Aortic smooth muscle cell (primary cell): ENCODE measurements around the gene CCDC137. TPM values are rescaled to one million over a fixed set of nuclear protein-coding genes. Genes with fewer than 3 reads are reported as not detected.

Experiments
- total RNA-seq: library from RNA; depleted of rRNA; stranded (reverse); fragments of >200 nt; gene quantifications from 2 replicates; pipeline ENCODE4 v1.2.3, GENCODE V29; 2014

CCDC137 gene, protein sequence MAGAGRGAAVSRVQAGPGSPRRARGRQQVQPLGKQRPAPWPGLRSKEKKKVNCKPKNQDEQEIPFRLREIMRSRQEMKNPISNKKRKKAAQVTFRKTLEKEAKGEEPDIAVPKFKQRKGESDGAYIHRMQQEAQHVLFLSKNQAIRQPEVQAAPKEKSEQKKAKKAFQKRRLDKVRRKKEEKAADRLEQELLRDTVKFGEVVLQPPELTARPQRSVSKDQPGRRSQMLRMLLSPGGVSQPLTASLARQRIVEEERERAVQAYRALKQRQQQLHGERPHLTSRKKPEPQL
- total RNA-seq, result 5.3 and 9.4 TPM in 2 replicates

DNA sequence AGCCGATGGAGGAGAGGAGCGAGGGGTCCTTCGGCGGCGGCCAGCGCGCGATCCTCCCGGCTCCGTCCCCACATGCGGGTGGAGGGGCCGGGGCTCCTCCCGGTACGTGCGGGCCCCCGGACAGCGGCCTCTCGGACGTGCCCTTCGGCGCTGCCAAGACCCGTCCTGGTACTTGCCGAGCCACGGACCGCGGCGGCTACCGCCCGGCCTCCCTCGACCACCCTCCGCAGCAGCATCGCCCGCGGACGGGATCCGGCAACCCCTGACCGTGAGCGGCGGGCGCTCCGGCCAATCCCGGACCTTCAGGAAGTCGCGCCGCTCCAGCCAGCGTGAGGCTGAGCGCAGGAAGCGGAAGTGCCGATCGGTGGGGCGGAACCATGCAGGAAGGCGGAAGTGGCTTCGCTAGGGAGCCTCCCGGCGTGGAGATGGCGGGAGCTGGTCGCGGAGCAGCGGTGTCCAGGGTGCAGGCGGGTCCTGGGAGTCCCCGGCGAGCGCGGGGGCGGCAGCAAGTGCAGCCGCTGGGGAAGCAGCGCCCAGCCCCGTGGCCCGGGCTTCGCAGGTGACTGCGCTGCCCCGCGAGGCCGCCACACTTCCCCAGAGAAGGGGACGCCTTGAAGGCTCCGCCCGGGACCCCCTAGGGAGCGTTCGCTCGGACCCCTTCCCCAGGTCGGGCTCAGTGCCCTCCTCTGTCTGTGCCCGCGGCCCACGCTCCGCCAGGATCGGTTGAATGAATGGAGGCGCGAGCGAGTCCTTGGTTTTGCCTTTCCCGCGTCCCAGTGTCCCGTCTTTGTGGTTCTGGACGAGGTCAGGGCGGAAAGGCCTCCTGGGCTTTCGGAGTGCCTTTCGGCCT lies at the start of gene CCDC137, which contains the start of gene OXLD1:
CCDC137 (plus strand) TSS at position 396 of the 850 bp plus-strand sequence; CDS start at position 426, 30 bp downstream.
OXLD1 (minus strand) TSS at position 264 of the 850 bp plus-strand sequence; CDS start at position 236, 28 bp downstream.

DNA sequence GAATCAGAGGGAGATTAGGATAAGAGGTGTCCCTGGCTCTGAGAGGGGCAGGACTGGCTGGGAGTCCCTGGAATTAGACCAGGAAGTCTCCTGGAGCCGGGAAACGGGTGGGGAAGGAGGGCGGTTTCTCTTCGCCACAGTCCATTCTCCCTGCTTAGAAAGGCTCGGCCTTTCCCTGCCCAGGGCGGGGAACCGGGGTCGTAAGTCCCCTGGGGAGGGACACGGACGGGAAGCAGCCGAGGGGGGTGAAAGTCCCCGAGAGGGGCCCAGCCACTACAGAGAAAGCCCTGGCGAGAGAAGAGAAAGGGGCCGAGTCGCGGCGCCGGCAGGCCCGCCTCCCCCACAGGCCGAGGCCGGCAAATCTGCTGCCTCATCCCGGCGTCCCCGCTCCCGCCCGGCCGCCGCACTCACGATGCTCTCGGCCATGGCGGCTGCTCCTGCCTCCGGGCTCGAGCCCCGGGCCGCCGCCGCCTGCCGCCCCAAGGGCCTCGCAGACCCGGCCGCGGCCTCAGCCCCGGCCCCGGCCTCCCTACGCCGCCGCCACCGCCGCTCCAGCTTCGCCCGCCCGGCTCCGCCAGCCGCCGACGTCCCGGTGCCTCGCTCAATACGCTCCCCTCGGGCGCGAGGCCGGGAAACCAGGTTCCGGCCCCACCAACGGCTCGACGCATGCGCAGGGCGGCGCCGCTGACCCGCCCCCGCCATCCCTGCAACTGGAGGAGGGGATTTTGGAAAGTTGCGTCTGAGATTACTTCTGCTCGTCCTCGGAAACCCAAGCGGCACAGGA lies 29.8 kb upstream of the CCDC137 start, which contains the start of the genes NPLOC4 and TSPAN10:
NPLOC4 (minus strand) TSS at position 608 of the 784 bp plus-strand sequence; CDS start at position 426, 182 bp downstream.
TSPAN10 (plus strand) TSS at position 692 of the 784 bp plus-strand sequence. CDS start 5,217 bp downstream, outside the sequence.

DNA sequence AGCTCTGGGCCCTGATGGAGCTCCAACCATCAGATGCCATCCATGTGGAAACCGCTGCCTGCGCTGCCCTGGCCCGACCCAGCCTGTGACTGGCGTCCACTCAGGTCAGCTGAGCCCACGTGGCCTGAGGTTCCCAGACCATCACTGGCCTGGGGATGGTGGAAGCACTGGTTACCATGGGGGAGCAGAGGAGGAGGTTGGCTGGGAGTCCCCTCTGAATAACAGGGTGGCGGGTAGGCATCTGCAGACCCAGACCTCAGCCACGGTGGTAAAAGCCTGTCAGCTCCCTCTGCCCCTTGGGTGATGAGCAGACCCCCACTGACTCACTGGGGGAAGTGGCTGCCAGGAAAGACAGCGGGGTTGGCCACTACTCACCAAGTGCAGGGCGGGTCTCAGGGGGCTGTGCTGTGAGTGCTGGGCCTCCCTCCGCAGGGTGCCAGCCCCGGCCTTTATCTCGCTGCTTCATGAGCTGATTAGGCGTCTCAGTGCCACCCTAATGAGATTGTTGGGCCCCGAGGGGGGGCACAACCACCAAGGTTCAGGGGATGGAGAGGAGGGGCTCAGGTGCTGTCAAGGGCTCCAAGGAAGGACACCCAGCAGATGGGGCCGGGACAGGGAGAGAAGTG lies 10.3 kb upstream of the CCDC137 start, which contains the start of gene PDE6G:
PDE6G (minus strand) TSS at position 425 of the 626 bp plus-strand sequence. CDS start 3,237 bp downstream, outside the sequence.

DNA sequence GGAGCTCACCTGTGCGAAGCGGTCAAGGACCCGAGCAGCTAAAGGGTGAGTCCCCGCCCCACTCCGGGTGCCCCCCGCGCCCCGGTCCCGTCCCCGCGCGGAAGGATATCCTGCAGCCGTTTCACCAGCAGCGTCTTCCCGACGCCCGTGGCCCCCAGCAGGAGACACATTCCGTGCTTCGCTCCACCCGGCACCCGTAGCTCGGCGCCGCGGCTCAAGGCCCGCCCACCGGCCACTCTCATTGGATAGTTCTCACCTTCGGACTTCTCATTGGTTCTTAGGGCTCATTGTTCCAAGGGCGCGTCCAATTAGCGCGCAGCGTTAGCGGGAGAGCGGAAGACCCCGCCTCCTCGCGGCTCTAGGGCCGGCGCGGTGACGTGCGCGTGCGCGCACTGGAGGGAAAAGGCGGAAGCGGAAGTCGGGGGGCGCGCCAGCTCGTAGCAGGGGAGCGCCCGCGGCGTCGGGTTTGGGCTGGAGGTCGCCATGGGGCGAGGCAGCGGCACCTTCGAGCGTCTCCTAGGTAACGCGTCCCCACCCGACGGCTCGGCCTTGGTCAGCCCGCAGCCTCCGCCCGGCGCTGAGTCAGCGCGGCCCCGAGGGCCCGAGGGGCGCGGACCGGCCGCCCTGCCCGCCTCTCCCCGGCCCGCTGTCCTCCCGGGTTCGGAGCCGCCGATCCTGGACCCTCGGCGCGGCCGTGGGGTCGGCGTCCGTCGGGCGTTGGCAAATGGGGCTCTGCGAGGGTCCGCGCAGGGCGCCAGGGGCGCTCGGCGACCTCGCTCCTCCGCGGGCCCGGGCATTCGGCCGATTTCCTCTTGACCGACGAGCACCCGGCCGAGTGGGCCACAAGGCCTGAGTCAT lies 17.3 kb downstream of the CCDC137 start, which contains the start of the genes ARL16 and HGS:
ARL16 (minus strand) TSS at position 214 of the 858 bp plus-strand sequence; CDS start at position 170, 44 bp downstream.
HGS (plus strand) TSS at position 428 of the 858 bp plus-strand sequence; CDS start at position 484, 56 bp downstream.

DNA sequence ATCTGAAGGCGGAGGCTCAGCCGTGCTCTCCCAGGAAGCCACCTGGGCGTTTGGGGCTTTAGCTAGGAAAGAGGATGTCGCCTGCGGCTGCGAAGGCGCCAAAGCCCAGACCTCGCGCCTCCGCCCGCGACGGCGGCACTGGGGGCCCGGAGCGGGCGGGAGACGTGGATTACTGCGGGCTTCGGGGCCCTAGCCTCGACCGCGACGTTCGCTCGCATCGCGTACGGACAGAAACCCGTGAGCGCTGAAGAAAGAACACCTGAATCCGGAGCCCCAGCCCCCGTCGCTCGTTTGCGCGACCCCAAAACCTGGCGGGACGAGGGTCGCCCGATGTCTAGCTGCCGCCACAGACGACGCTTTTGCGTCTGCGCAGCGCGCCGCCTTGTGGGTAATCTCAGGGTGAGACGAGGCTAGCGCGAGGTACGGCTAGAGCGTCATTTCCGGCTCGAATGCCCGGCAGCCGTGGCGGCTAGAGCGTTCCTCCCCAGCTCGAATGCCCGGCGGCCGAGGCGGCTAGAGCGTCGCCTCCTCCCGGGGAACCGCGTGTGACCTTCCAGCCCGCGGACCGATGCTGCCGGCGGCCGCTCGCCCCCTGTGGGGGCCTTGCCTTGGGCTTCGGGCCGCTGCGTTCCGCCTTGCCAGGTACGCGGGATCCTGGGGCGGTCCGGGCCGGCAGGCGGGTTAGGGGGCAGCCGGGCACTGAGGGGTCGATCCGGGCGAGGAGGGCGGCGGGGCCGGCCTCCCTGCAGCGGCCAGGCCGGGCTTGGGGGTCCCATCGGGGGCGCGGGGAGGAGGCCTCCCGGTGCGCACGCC lies 36.6 kb downstream of the CCDC137 start, which contains the start of gene MRPL12:
MRPL12 (plus strand) TSS at position 434 of the 813 bp plus-strand sequence; CDS start at position 569, 135 bp downstream.

DNA sequence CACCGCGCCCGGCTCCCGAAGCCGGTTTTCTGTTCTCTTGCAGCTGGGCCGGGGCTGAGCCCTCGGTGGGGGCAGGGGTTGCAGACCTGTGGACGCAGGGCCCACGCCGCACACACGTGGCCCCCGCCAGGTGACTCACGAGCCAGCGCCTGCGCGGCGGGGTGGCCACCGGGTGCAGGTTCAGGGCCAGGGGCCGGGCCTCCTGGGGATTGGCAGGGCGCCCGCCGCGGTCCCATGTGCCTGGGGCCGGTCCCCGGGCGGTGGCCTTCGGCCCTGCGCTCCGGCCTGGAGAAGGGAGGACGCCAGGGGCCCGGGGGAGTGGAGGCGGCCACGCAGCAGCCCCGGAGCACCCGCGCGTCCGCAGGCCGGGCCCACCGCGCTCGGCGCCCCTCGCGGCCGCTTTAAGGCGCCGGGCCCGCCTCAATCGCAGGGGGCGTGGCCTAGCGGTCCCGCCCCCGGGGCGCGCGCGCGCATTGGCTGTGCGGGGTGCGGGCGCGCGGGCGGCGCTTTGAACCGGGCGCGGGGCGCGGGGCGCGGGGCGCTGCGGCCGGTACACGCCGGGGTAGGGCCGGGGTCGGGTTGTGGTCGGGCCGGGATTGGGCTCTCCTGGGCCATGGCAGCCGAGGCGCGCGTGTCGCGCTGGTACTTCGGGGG lies 45.4 kb downstream of the CCDC137 start, which contains the start of gene SLC25A10:
SLC25A10 (plus strand) TSS at position 471 of the 654 bp plus-strand sequence; CDS start at position 614, 143 bp downstream.

Other genes with a start within 250 kb of the CCDC137 start
- gene ACTG1, start 153.9 kb upstream of the CCDC137 start, total RNA-seq, result 6,830 and 6,966 TPM in 2 replicates
- 1.4 and 2.8 TPM in 2 replicates for gene FSCN2, start 138.4 kb upstream of the CCDC137 start, total RNA-seq
- gene FAAP100, start 114.4 kb upstream of the CCDC137 start, total RNA-seq, result 16.4 and 16.5 TPM in 2 replicates
- gene NPLOC4, start 29.6 kb upstream of the CCDC137 start, total RNA-seq, result 67.3 and 72.5 TPM in 2 replicates
- gene TSPAN10, start 29.5 kb upstream of the CCDC137 start, total RNA-seq, result 0.81 and 1.1 TPM in 2 replicates
- not detected in 2 replicates for gene PDE6G, start 10.2 kb upstream of the CCDC137 start, total RNA-seq
- 24.6 and 37.7 TPM in 2 replicates for gene OXLD1, start 132 bp upstream of the CCDC137 start, total RNA-seq
- gene ARL16, start 17.1 kb downstream of the CCDC137 start, total RNA-seq, result 25.1 and 42.8 TPM in 2 replicates
- 78.3 and 91.3 TPM in 2 replicates for gene HGS, start 17.3 kb downstream of the CCDC137 start, total RNA-seq
- 5.2 and 6.3 TPM in 2 replicates for gene MRPL12, start 36.6 kb downstream of the CCDC137 start, total RNA-seq
- 7.0 and 10.8 TPM in 2 replicates for gene SLC25A10, start 45.5 kb downstream of the CCDC137 start, total RNA-seq
- not detected in 2 replicates for gene GCGR, start 137.4 kb downstream of the CCDC137 start, total RNA-seq
- gene MCRIP1, start 166.6 kb downstream of the CCDC137 start, total RNA-seq, result 124 and 145 TPM in 2 replicates
- gene PPP1R27, start 168.3 kb downstream of the CCDC137 start, total RNA-seq, result not detected in 2 replicates
- gene P4HB, start 193.8 kb downstream of the CCDC137 start, total RNA-seq, result 1,018 and 1,063 TPM in 2 replicates
- gene ARHGDIA, start 204.6 kb downstream of the CCDC137 start, total RNA-seq, result 110 and 179 TPM in 2 replicates
- 109 and 156 TPM in 2 replicates for gene ALYREF, start 224.8 kb downstream of the CCDC137 start, total RNA-seq
- 201 and 265 TPM in 2 replicates for gene ANAPC11, start 225.0 kb downstream of the CCDC137 start, total RNA-seq
- gene NPB, start 235.5 kb downstream of the CCDC137 start, total RNA-seq, result 0.37 and 0.40 TPM in 2 replicates
- 55.0 and 60.2 TPM in 2 replicates for gene PCYT2, start 244.7 kb downstream of the CCDC137 start, total RNA-seq